GM18868 (cell line): ENCODE results near the gene ZNF641.

Experiments
- ATAC-seq: cut with Tn5 transposase; IDR thresholded peaks from one replicate; pipeline ENCODE4 v1.9.1; 2021; ENCODE audit warnings: mild to moderate bottlenecking, moderate library complexity; ENCODE audit not compliant: unreplicated experiment

The ZNF641 gene

DNA sequence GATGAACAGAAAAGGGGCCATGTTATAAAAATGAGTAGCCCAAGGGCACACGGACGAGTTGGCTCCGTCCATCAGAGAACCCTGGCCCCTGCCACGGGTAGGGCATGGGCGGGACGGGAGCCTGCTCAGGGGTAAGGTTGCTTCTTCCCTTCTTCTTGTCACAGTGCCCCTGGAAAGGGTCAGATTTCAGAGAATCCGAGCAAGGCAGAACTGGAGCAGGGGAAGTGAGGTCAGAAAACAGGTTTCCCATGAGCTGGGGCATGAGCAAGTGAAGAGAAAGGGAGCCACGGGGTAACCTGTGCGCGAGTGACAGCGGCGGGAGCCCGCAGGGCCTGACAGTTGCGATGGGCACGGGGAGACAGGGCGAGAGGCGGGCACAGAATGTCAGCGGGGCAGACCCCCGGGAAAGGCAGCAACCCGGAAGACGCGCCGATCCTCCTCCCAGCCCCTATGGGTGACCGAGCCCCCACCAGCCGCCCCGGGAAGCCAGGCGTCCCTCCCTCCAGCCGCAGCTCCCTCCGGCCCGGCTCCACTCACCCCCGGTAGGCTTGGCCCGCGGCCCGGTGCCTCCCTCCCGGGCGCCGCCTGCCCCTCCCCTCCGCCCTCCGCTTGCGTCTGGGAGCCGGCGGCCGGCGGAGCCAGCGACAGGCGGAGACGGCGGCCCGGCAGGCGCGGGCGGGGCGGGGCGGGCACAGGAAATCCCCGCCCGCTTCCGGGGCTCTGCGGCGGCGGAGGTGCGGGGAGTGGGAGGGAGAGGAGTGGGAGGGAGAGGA is at the start of gene ZNF641:
Gene ZNF641, minus strand, starts transcription at position 671 of the 773 bp plus-strand sequence. CDS start 2,829 bp downstream, outside the sequence.
- peak; percentile 81 for ATAC-seq

DNA sequence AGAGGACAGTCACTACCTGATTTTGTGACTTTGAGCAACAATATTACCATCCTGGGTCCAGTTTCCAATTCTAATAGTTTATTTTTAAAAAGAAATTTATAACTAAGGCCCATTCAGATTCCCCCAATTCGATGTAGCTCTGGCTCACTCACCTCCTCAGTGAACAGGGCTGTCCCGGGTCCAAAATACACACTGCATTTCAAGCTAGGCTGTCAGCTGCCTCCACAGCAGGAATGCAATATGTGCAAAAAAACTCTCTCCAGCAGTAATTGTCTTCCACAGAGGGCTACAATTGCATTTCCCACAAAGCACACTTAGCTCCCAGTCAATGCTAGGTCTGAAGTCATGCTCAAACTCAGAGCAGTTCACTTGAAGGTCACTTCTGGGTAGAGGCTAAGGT is 39.3 kb upstream of the ZNF641 start:
- no peak for ATAC-seq

DNA sequence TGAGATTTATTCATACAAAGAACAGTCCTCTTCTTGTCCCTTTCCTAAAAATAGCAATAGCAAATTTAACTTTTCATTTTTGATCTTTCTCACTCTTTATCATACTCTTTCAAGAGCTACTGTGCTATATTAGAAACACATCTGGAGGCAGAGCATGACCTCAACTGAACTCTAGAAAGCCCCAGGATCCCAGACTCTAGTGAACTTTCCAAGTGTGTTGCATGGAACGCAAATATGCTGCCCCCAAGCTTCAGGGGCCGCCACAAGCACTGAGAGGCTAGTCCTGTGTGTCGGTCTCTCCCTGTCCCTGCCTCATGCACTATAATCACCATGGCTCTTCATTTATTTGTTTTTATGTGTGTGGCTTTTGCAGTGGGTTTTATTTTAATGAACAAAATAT is 38.7 kb upstream of the ZNF641 start:
- ATAC-seq = no peak

DNA sequence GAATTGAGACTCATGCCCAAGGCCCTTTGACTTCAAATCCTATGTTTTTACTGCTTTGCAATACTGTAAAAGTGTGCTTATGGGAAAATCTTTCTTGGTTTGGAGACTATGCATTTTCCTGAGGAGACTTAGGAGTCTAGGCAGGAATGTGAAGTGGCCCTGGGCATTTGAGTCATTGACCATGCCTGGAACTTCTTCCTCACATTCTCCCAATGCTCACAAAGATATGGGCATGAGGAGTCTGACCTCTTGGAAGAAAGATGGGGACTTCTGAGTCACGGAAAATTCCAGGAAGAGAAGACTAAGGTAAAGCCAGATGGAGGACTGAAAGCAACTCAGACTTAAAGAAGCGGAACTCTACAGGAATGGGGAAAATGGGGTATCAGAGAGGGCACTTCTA is 38.2 kb upstream of the ZNF641 start:
- no peak for ATAC-seq

DNA sequence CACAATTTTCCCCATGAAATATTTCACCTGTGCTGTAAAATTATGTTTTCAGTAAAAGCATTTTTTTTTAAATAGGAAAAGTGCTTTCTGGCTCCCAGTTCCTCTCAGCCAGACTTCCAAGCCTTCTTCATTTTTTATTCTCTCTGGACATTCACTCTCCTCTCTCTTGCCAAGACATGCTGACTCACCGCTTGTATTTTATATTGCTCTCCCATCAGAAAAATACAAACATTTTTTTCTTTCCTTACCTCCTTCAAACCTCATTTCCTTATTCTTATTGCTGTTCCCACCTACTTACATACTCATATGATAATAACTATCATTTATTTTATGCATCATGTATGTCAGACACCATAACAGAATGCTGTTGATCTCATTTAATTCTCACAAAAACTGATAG is 37.7 kb upstream of the ZNF641 start:
- no peak for ATAC-seq

DNA sequence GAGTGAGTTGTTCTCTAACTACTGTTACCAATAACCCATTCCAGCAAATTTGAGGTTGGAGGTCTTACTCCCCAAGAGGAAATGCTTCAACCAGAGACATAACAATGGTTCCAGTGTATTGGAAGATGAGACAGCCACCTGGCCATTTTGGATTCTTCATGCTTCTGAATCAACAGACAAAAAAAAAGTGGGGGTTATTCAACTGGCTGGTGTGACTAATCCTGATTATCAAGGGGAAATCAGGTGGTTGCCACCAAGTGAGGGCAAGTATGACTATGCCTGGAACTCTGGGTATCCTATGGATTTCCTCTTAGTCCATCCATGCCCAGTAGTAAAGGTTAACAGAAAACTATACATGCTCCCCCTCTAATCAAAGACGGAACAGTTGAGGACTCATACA is 29.9 kb upstream of the ZNF641 start:
- no peak for ATAC-seq

DNA sequence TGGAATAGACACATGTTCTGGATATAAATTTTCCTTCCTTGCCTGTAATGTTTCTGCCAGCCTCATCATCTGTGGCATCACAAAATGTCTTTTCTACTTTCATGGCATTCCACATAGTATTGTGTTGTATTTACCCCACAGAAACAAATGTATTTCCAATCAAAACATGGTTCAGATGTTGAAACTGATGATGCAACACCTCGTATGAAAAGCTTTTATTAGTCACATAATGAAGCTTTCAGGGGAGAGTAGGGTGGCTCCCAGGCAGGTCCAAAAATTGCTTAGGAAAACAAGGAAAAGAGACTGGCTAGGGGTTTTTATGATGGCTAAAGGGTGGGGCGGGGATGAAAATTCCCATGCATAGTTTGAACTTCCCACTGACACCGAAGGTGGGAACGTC is 29.1 kb upstream of the ZNF641 start:
- no peak for ATAC-seq

DNA sequence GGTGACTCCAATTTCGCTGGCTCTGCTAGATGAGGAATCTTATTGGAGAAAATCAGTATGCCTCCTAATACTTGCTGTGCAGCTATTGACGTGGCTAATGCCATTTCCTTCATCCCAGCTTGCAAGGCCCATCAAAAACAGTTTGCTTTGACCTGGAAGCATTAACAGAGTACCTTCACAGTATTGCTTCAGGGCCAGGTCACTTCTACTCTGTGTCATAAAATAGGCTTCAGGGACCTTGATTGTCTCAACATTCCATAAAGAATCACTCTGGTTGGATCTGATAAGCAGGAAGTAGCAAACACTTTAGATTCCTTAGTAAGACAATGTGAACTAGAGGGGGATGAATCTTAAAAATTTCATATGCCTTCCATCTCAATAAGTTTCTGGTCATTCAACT is 26.9 kb upstream of the ZNF641 start:
- ATAC-seq = no peak

DNA sequence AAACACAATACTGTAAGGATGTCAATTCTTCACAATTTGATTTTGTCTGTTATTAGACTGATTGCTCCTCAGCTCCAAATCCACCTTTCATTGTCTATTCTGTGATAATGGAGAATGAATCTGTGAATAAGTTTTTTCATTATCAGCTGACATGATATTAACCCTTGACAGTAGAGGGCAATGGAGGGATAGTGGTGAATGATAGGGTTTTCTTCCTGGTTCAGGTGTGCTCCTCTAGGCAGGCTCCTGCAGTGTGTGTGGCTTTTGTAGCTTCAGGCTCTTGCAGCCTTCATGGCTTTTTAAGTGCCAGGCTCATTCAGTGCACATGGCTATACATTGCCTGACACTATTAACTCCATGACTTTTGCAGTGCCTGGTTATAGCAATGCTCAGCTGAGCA is 23.4 kb upstream of the ZNF641 start:
- no peak for ATAC-seq

DNA sequence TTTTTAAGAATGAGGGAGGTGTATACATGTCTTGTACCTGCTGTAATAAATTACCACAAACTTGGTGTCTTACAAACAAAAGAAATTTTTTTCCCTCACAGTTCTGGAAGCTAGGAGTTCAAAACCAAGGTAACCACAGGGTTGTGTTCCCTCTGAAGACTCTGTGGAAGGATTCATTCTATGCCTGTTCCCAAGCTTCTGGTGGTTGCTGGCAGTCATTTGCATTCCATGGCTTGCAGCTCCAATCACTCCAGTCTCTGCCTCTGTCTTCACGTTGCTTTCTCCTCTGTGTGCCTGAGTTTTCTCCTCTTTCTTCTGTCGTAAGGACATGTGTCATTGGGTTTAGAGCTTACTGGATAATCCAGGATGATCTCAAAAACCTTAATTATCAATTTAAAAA is 15.4 kb upstream of the ZNF641 start:
- ATAC-seq = no peak

DNA sequence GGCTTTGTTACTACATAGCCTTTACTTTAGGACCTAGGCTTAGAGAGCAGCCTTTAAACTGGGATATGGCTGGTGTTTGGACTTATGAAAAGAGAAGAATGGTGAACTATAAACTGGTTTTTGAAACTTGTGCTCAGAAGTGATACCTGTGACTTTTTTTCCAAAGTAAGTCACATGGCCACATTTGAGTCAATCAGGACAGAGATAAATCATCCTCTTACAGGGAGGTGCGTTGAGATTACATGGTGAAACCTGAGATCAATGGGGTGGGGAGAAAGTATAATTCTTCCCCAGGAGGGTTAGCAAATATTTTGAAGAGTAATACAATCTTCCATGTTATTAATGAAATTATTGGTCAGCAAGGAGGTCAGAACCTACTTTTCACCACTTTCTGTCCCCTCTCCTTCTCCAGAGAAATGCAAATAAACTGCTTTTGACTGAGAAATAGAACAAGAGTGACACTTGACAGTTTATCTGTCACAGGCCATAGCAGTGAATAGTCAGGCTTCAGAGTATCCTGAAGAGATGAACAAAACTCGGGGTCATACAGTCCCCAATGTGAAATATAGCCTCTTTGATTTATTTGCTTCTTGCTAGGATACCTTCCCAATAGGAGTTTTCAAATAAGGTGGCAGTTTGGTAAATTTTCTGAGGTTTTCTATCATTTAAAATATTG is 11.1 kb upstream of the ZNF641 start:
- ATAC-seq = no peak

DNA sequence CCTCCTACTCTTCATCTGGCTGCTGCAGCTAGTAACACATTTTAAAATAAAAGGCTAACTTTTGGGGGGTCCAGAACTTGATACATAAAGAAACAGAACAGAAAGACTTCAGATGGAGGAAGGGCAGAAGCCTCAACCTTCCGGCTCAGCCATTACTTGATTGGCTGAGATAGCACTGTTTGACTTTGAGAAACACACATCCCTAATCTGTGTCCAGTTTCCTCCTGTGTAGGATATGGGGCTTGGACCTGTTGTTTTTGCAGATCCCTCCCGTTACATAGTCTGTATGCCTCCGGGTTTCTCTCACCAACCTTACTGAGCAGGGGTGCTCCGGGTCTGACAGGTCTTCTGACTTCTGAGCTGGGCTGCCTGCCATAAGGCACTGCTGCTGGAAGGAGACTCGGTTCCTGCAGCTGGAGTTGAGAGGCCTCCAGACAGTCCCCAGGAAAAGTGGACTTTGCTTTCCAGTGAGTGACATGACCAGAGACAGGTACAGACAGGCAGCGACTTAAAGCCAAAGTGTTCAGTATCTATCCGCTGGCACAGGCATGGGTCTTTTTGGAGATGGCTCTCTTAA is 8.3 kb upstream of the ZNF641 start:
- no peak for ATAC-seq

DNA sequence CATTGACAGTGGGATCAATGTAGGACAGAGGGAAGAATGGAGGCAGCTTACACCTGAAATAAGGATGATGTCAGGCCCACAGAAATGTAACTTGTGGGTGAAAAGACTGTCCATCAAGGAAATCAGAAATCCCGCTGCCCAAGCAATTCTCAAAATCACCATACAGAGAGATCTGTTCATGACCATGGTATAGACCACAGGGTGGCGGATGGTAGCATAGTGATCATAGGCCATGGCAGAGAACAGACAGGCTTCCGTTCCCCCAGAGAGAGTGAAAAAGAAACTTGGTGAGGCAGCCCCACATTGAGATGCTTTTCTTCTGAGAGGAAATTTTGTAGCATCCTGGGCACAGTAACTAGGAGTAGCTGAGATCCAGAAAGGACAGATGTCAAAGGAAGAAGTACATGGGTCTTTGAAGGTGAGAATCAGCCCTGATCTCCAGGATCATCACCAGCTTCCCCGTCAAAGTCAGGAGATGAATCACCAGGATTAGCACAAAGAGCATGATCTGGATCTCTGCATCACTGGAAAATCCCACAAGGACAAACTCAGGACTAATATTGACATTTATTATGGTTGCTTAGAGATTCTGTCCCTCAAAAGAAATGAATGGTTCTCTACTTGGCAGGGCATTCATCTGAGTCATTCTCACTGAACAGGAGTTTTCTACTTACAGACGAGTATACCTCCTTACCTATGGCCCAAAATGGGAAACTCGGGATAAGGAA is 5.5 kb upstream of the ZNF641 start:
- no peak for ATAC-seq

DNA sequence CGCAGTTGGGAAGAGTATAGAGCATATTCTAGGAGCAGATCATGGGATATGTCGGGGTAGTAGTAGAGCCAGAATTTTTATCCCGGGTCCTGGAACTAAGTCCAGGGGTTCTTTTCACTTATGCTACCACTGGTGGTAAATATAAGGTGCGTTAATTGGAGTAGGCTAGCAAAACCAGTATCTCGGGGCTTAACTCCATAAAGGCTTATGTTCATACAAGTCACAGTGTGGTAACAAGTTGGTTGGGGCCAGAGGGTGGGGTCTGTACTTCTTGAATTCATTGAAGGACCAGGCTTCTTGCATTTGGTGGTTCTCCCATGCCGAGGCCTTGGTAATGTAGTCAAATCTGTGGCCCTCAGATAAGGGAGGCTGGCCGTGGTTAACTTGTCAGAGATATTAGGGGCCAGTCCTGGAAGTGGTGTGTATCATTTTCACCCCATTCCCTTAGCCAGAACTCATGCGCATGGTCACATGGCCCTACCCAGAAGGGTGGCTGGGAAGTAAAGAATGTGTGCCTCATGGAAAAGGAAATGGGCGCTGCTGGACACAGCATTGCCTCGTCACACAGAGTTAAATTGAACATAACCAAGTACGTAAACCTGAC is 1.5 kb upstream of the ZNF641 start:
- ATAC-seq = no peak

DNA sequence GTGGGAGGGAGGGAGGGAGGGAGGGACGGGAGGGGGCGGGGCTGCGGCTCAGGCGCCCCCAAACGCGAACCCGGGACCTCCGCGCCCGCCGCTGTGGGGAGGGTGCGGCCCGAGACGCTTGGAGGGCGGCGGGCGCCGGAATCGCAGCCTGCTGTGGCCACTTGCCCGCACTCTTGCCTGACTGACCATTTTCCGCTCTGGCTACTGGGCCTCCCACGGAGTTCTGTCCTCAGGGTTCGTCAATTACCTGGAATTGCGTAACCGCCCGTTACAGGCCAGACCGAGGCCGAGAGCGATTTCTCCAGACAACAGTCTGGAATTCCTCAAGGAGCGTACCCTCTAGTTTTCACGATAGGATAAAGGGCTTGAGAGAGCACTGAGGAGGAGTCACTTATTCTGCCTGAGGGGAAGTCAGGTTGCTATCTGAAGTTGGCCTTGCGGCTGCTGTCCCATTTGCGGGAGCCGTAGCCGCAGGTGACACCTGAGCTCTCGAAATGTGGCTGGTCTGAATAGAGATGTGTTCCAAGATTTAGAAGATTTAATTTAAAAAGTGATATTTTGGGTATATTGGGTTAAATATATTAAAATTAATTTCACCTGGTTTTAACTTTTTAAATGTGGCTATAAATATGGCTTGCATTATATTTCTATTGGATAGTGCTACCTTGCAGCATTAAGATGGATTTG is 446 bp upstream of the ZNF641 start:
- peak; percentile 49 for ATAC-seq

DNA sequence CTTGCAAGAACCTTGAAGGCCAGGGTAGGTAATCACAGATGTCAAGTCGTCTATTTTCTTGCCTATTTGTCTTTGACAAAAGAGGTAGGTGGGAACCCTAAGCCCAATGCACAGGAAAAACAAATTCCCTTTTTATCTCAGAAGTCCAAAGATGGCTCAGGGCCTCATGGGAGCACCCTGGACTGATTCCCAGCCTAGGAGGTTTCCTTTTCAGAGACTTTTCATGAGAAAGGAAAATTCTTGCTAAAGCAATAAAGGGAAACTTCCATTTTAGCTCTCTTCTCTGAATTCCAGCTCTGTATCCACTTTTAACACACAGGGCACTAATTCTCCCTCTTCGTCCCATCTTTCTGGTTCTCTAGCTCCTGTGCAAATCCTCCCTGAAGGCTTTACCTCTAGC is 1.2 kb downstream of the ZNF641 start:
- no peak for ATAC-seq

DNA sequence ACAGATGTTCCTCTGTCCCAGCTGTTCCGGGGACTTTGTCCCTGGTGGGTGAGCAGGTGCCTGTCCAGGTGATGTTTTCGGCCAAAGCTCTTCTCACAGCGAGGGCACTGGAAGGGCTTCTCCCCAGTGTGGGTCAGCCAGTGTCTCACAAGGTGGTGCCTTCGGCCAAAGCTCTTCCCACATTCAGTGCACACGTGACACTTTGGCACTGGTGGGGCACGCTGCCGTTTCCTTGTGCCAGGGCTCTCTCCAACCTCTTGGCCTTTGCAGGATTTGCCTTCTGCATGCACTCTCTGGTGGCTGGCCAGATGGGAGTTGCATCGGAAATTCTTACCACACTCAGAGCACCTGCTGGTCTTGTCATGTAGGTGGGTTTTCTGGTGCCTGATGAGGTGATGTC is 7.7 kb downstream of the ZNF641 start:
- no peak for ATAC-seq

DNA sequence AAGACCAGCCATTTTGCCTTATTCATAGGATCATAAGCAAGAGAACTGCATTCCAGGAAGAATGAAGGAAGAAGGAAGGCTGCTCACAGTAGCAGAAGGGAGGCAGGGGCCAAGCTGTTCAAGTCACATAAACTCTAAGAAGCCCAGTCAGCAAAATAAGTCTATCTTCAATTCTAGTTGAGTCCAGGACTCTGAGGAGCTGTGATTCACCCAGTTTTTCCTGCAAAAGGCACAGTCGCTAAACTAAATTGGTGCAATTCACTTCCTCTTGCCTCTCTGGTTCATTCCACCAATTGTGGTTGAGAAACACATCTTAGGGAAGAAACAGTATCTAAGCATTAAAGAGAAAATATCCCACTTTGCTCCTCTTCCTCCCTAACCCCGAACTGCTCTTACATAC is 9.8 kb downstream of the ZNF641 start:
- ATAC-seq = no peak

DNA sequence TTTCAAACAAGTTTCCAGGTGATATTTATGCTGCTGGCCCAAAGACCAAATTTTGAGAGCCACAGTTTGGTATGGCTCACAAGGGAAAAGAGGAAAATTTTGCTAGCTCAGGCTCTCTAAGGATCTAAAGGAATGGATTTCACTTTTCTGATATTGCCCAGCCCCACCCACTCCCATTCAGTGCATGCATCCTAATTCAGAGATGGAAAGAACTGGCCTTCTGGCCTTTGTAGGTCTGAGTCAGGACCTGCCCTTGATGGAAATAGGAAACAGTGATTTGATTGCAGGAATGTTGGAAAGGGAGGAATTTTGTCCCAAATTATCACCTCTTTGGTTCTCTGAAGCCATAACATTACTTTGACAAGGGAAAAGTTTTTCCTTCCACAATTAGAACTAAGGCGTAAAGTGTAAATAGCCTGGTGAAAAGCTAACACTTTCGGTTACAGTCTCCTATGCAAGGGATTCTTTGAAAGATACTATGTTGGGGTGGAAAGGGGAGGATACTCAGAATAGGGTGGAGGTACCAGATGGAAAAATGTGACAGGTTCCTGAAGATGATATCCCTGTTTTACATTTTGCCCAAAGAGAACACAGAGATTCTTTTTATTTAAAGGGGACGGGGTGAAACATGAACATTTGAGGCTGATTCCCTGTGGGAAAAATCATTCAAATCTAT is 11.1 kb downstream of the ZNF641 start:
- ATAC-seq = no peak

DNA sequence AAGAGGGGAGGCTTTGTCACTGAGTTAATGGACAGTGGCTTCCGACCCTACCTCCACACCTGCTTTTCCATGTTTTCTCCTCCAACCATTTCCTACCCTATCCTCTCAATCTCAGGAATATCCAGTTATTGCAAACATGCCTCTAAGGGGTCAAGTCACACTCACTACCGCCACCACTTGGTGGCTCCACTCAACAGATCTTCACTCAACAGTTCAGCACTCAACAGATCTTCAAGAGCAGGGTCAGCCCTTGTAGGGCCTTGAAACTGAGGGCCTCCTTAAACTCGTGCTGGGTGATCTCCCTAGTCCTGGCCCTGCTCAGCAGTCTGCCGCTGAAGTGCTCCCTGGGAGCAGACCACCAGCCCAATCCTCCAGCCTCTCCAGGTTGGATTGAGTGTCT is 14.2 kb downstream of the ZNF641 start:
- ATAC-seq = no peak
